ENCODE data around the gene C20orf204.

The C20orf204 gene

GRCh38 chr20:64076061-64076997, 40.3 kb downstream of the C20orf204 start:
- no peak for DNase-seq (ENCODE audit: low spot score)
- H3K18ac ChIP-seq (ENCODE audit: low read length), result no peak overlapping the region

GRCh38 chr20:64077094-64077493, 41.1 kb downstream of the C20orf204 start:
- H3K36me3 ChIP-seq (replicated peaks in 1 of 2; ENCODE audit: control insufficient read depth in 2 of 2, insufficient read depth in 2 of 2, low read length in 2 of 2), result peaks cover 4 to 6% of the 10 kb centered on the region in 2 donors
- H4K8ac ChIP-seq (ENCODE audit: low read depth, low read length), result no peak overlapping the region
- no peaks in the 10 kb centered on the region for H3K9me3 ChIP-seq (replicated peaks in 1 of 2; ENCODE audit: control insufficient read depth in 2 of 2, insufficient read depth in 1 of 2, low read depth in 1 of 2, low read length in 2 of 2)
- peak overlapping the region; percentile 66 for H2BK5ac ChIP-seq (ENCODE audit: low read length)
- H2AFZ ChIP-seq (ENCODE audit: low read length), result no peak overlapping the region
- H3K18ac ChIP-seq (ENCODE audit: low read length), result no peak overlapping the region
- H2AK5ac ChIP-seq (ENCODE audit: low read depth, low read length), result peak overlapping the region; percentile 84
- H2BK15ac ChIP-seq (ENCODE audit: low read length), result no peak overlapping the region
- DNase-seq (ENCODE audit: low spot score), result no peak
- H2BK120ac ChIP-seq (ENCODE audit: low read depth, low read length), result no peak overlapping the region
- H4K91ac ChIP-seq (ENCODE audit: low read depth, low read length, poor library complexity), result no peak overlapping the region
- peaks cover 19 to 38% of the 10 kb centered on the region in 2 donors for H3K4me1 ChIP-seq (ENCODE audit: control insufficient read depth in 2 of 2, insufficient read depth in 1 of 2, low read depth in 1 of 2, low read length in 2 of 2)
- no peak overlapping the region for H2BK12ac ChIP-seq (ENCODE audit: low read length)
- no peak overlapping the region for H3K4me2 ChIP-seq (ENCODE audit: insufficient read depth, low read length, poor library complexity, severe bottlenecking)
- no CpG with 5 or more reads among the region's 8 CpGs for WGBS, 2 donors (ENCODE audit: extremely low coverage in 2 of 2, insufficient read length in 2 of 2, insufficient replicate concordance in 1 of 2)
- no peak overlapping the region for H3K14ac ChIP-seq (ENCODE audit: low read length)
- H3K9ac ChIP-seq (ENCODE audit: low read depth, low read length, poor library complexity), result peak overlapping the region; percentile 44
- H3K27me3 ChIP-seq (ENCODE audit: control insufficient read depth in 3 of 3, insufficient read depth in 3 of 3, low read depth in 1 of 3, low read length in 3 of 3), result peaks cover 0 to 9% (median 4%) of the 10 kb centered on the region in 3 experiments
- H3K27ac ChIP-seq (replicated peaks; ENCODE audit: low read length), result no peak overlapping the region
- no peak overlapping the region for H3K23ac ChIP-seq (ENCODE audit: low read depth, low read length, poor library complexity)
- H3K4me3 ChIP-seq (ENCODE audit: low read length in 2 of 2), result no peak overlapping the region
- peaks cover 10% of the 10 kb centered on the region for H3K79me1 ChIP-seq (ENCODE audit: low read depth, low read length)
- H3K4ac ChIP-seq (ENCODE audit: low read length), result no peak overlapping the region

More at GRCh38 chr20:64076061-64076997, 40.3 kb downstream of the C20orf204 start:
- Histone ChIP-seq H3K27me3 (ENCODE audit: control insufficient read depth in 3 of 3, insufficient read depth in 3 of 3, low read depth in 1 of 3, low read length in 3 of 3) (peaks cover 0 to 2% (median under 1%) of the 10 kb centered on the region in 3 experiments), H4K8ac (ENCODE audit: low read depth, low read length) (no peak overlapping the region), H3K23ac (ENCODE audit: low read depth, low read length, poor library complexity) (no peak overlapping the region), H3K79me1 (ENCODE audit: low read depth, low read length) (peaks cover 11% of the 10 kb centered on the region), H3K9me3 (replicated peaks in 1 of 2; ENCODE audit: control insufficient read depth in 2 of 2, insufficient read depth in 1 of 2, low read depth in 1 of 2, low read length in 2 of 2) (no peaks in the 10 kb centered on the region), H3K4ac (ENCODE audit: low read length) (no peak overlapping the region), H2AK5ac (ENCODE audit: low read depth, low read length) (peak overlapping the region; percentile 84), H3K4me3 (ENCODE audit: low read length in 2 of 2) (no peak overlapping the region), H3K4me1 (ENCODE audit: control insufficient read depth in 2 of 2, insufficient read depth in 1 of 2, low read depth in 1 of 2, low read length in 2 of 2) (peaks cover 17 to 30% of the 10 kb centered on the region in 2 donors), H2BK15ac (ENCODE audit: low read length) (no peak overlapping the region), H2AFZ (ENCODE audit: low read length) (no peak overlapping the region), H3K14ac (ENCODE audit: low read length) (no peak overlapping the region), H2BK5ac (ENCODE audit: low read length) (peak overlapping the region; percentile 66), H3K36me3 (replicated peaks in 1 of 2; ENCODE audit: control insufficient read depth in 2 of 2, insufficient read depth in 2 of 2, low read length in 2 of 2) (peaks cover 10 to 11% of the 10 kb centered on the region in 2 donors), H3K27ac (replicated peaks; ENCODE audit: low read length) (no peak overlapping the region), H2BK12ac (ENCODE audit: low read length) (no peak overlapping the region), H3K4me2 (ENCODE audit: insufficient read depth, low read length, poor library complexity, severe bottlenecking) (no peak overlapping the region), H2BK120ac (ENCODE audit: low read depth, low read length) (no peak overlapping the region), H4K91ac (ENCODE audit: low read depth, low read length, poor library complexity) (no peak overlapping the region), H3K9ac (ENCODE audit: low read depth, low read length, poor library complexity) (no peak overlapping the region)
- no CpG with 5 or more reads among the region's 22 CpGs for WGBS, 2 donors (ENCODE audit: extremely low coverage in 2 of 2, insufficient read length in 2 of 2, insufficient replicate concordance in 1 of 2)

GRCh38 chr20:64077541-64077875, 41.5 kb downstream of the C20orf204 start:
- peak overlapping the region; percentile 63 for H2AK5ac ChIP-seq (ENCODE audit: low read depth, low read length)

GRCh38 chr20:64077876-64078551, 42.0 kb downstream of the C20orf204 start:
- H2BK5ac ChIP-seq (ENCODE audit: low read length), result no peak overlapping the region
- H3K4me1 ChIP-seq (ENCODE audit: control insufficient read depth in 2 of 2, insufficient read depth in 1 of 2, low read depth in 1 of 2, low read length in 2 of 2), result peaks cover 24 to 46% of the 10 kb centered on the region in 2 donors
- no peak overlapping the region for H4K8ac ChIP-seq (ENCODE audit: low read depth, low read length)
- H3K9ac ChIP-seq (ENCODE audit: low read depth, low read length, poor library complexity), result peak overlapping the region; percentile 44
- peaks cover 0 to 13% (median 13%) of the 10 kb centered on the region in 3 experiments for H3K27me3 ChIP-seq (ENCODE audit: control insufficient read depth in 3 of 3, insufficient read depth in 3 of 3, low read depth in 1 of 3, low read length in 3 of 3)
- no peak overlapping the region for H2BK15ac ChIP-seq (ENCODE audit: low read length)
- H2BK120ac ChIP-seq (ENCODE audit: low read depth, low read length), result no peak overlapping the region
- no peak overlapping the region for H4K91ac ChIP-seq (ENCODE audit: low read depth, low read length, poor library complexity)
- no peak overlapping the region for H3K4me2 ChIP-seq (ENCODE audit: insufficient read depth, low read length, poor library complexity, severe bottlenecking)
- H2BK12ac ChIP-seq (ENCODE audit: low read length), result peak overlapping the region; percentile 73
- no peak overlapping the region for H3K4me3 ChIP-seq (ENCODE audit: low read length in 2 of 2)
- peak overlapping the region; percentile 65 for H3K23ac ChIP-seq (ENCODE audit: low read depth, low read length, poor library complexity)
- no peak overlapping the region for H3K14ac ChIP-seq (ENCODE audit: low read length)
- H3K4ac ChIP-seq (ENCODE audit: low read length), result no peak overlapping the region
- peaks cover 9% of the 10 kb centered on the region for H3K79me1 ChIP-seq (ENCODE audit: low read depth, low read length)
- no peak overlapping the region for H2AFZ ChIP-seq (ENCODE audit: low read length)
- DNase-seq (ENCODE audit: low spot score), result no peak
- H3K18ac ChIP-seq (ENCODE audit: low read length), result peak overlapping the region; percentile 27
- no peak overlapping the region for H3K27ac ChIP-seq (replicated peaks; ENCODE audit: low read length)
- no CpG with 5 or more reads among the region's 15 CpGs for WGBS, 2 donors (ENCODE audit: extremely low coverage in 2 of 2, insufficient read length in 2 of 2, insufficient replicate concordance in 1 of 2)
- H3K36me3 ChIP-seq (replicated peaks in 1 of 2; ENCODE audit: control insufficient read depth in 2 of 2, insufficient read depth in 2 of 2, low read length in 2 of 2), result peaks cover 0 to 1% of the 10 kb centered on the region in 2 donors
- H2AK5ac ChIP-seq (ENCODE audit: low read depth, low read length), result peak overlapping the region; percentile 63
- no peaks in the 10 kb centered on the region for H3K9me3 ChIP-seq (replicated peaks in 1 of 2; ENCODE audit: control insufficient read depth in 2 of 2, insufficient read depth in 1 of 2, low read depth in 1 of 2, low read length in 2 of 2)

More at GRCh38 chr20:64077541-64077875, 41.5 kb downstream of the C20orf204 start:
- no peak overlapping the region for H3K4me2 ChIP-seq (ENCODE audit: insufficient read depth, low read length, poor library complexity, severe bottlenecking)
- peak overlapping the region; percentile 27 for H3K18ac ChIP-seq (ENCODE audit: low read length)
- H3K4ac ChIP-seq (ENCODE audit: low read length), result no peak overlapping the region
- peak overlapping the region; percentile 44 for H3K9ac ChIP-seq (ENCODE audit: low read depth, low read length, poor library complexity)
- no peak overlapping the region for H4K8ac ChIP-seq (ENCODE audit: low read depth, low read length)
- peaks cover 0 to 2% of the 10 kb centered on the region in 2 donors for H3K36me3 ChIP-seq (replicated peaks in 1 of 2; ENCODE audit: control insufficient read depth in 2 of 2, insufficient read depth in 2 of 2, low read length in 2 of 2)
- no peak overlapping the region for H3K27ac ChIP-seq (replicated peaks; ENCODE audit: low read length)
- H4K91ac ChIP-seq (ENCODE audit: low read depth, low read length, poor library complexity), result no peak overlapping the region
- H2BK5ac ChIP-seq (ENCODE audit: low read length), result no peak overlapping the region
- H3K14ac ChIP-seq (ENCODE audit: low read length), result peak overlapping the region; percentile 56
- H3K79me1 ChIP-seq (ENCODE audit: low read depth, low read length), result peaks cover 9% of the 10 kb centered on the region
- peaks cover 22 to 42% of the 10 kb centered on the region in 2 donors for H3K4me1 ChIP-seq (ENCODE audit: control insufficient read depth in 2 of 2, insufficient read depth in 1 of 2, low read depth in 1 of 2, low read length in 2 of 2)
- peak overlapping the region; percentile 65 for H3K23ac ChIP-seq (ENCODE audit: low read depth, low read length, poor library complexity)
- no peak for DNase-seq (ENCODE audit: low spot score)
- peaks cover 0 to 10% (median 8%) of the 10 kb centered on the region in 3 experiments for H3K27me3 ChIP-seq (ENCODE audit: control insufficient read depth in 3 of 3, insufficient read depth in 3 of 3, low read depth in 1 of 3, low read length in 3 of 3)
- H3K9me3 ChIP-seq (replicated peaks in 1 of 2; ENCODE audit: control insufficient read depth in 2 of 2, insufficient read depth in 1 of 2, low read depth in 1 of 2, low read length in 2 of 2), result no peaks in the 10 kb centered on the region
- no peak overlapping the region for H2BK120ac ChIP-seq (ENCODE audit: low read depth, low read length)
- H3K4me3 ChIP-seq (ENCODE audit: low read length in 2 of 2), result no peak overlapping the region
- no peak overlapping the region for H2BK15ac ChIP-seq (ENCODE audit: low read length)
- peak overlapping the region; percentile 22 for H2BK12ac ChIP-seq (ENCODE audit: low read length)
- WGBS, 2 donors (ENCODE audit: extremely low coverage in 2 of 2, insufficient read length in 2 of 2, insufficient replicate concordance in 1 of 2), result no CpG with 5 or more reads among the region's 7 CpGs
- H2AFZ ChIP-seq (ENCODE audit: low read length), result no peak overlapping the region
